CD4-positive, alpha-beta T cell treated with Interleukin-6 at 100 ng/mL for 8 hours (primary cell): ENCODE results near the gene SORL1.

Source experiments
- DNase-seq: peaks from one replicate; pipeline ENCODE4 v3.0.0-alpha.2; 2020; ENCODE audit warnings: mixed read lengths, low spot score

Gene SORL1

GRCh38 chr11:121453589-121454299 is 1.6 kb downstream of the SORL1 start:
- DNase-seq, result no peak

- no peak for DNase-seq
Observed at GRCh38 chr11:121455115-121455514, 3.0 kb downstream of the SORL1 start.

- no peak for DNase-seq
Observed at GRCh38 chr11:121456151-121456550, 4.0 kb downstream of the SORL1 start.

- no peak for DNase-seq
Observed at GRCh38 chr11:121456816-121457431, 4.8 kb downstream of the SORL1 start.

GRCh38 chr11:121458551-121458950 is 6.4 kb downstream of the SORL1 start:
- no peak for DNase-seq

- peak; percentile 63 for DNase-seq
Observed at GRCh38 chr11:121459413-121460017, 7.4 kb downstream of the SORL1 start.

- DNase-seq, result no peak
Observed at GRCh38 chr11:121460941-121461514, 8.9 kb downstream of the SORL1 start.

- no peak for DNase-seq
Observed at GRCh38 chr11:121461843-121462242, 9.7 kb downstream of the SORL1 start.

- no peak for DNase-seq
Observed at GRCh38 chr11:121463689-121464335, 11.7 kb downstream of the SORL1 start.

- peak; percentile 80 for DNase-seq
Observed at GRCh38 chr11:121464352-121464946, 12.3 kb downstream of the SORL1 start.

- DNase-seq, result no peak
Observed at GRCh38 chr11:121465709-121466062, 13.6 kb downstream of the SORL1 start.

GRCh38 chr11:121466063-121466794 is 14.1 kb downstream of the SORL1 start:
- peak; percentile 35 for DNase-seq

GRCh38 chr11:121467471-121467870 is 15.4 kb downstream of the SORL1 start:
- DNase-seq, result no peak

GRCh38 chr11:121467965-121468364 is 15.9 kb downstream of the SORL1 start:
- DNase-seq, result peak; percentile 78

- no peak for DNase-seq
Observed at GRCh38 chr11:121469910-121470309, 17.8 kb downstream of the SORL1 start.

GRCh38 chr11:121471167-121471566 is 19.1 kb downstream of the SORL1 start:
- DNase-seq, result no peak

GRCh38 chr11:121472312-121472711 is 20.2 kb downstream of the SORL1 start:
- DNase-seq, result no peak

GRCh38 chr11:121473064-121473777 is 21.1 kb downstream of the SORL1 start:
- no peak for DNase-seq

- DNase-seq, result no peak
Observed at GRCh38 chr11:121474680-121475079, 22.6 kb downstream of the SORL1 start.

GRCh38 chr11:121476379-121477032 is 24.4 kb downstream of the SORL1 start:
- DNase-seq, result no peak
